Upper lobe of right lung (tissue), 1 donor: ENCODE measurements around the gene TWNK. TPM values are rescaled to one million over a fixed set of nuclear protein-coding genes. Genes with fewer than 3 reads are reported as not detected.
A peak's percentile ranks its signal among the peaks of the same experiment; 100 is the strongest.

Source experiments
- ATAC-seq: fragments of 200-7000 bp; cut with Tn5 transposase; one replicate; pipeline ENCODE4 v1.9.1; 2020; ENCODE audit warnings: mild to moderate bottlenecking, moderate library complexity
- DNase-seq: peaks from one replicate; pipeline ENCODE4 v3.0.0-alpha.2; 2020
- H3K27ac ChIP-seq: fragments of 200-600 bp; one replicate; pipeline ENCODE4 v1.8.0; 2022
- H3K27me3 ChIP-seq: fragments of 200-600 bp; one replicate; pipeline ENCODE4 v1.8.0; 2022; ENCODE audit warnings: mild to moderate bottlenecking
- H3K36me3 ChIP-seq: fragments of 200-600 bp; one replicate; pipeline ENCODE4 v1.8.0; 2022
- H3K4me1 ChIP-seq: fragments of 200-600 bp; one replicate; pipeline ENCODE4 v1.8.0; 2022
- H3K4me3 ChIP-seq: fragments of 200-600 bp; one replicate; pipeline ENCODE4 v1.8.0; 2022; ENCODE audit warnings: mild to moderate bottlenecking
- H3K9me3 ChIP-seq: fragments of 200-600 bp; one replicate; pipeline ENCODE4 v1.8.0; 2022
- intact Hi-C: fragments of 100-400 bp; cut with DNase I; formaldehyde crosslinking; loops from one replicate; pipeline ENCODE4 v1.11.0; 2022
- total RNA-seq: library from RNA; stranded (reverse); fragmentation: NEBNext Ultra II Directional; extraction: Animal tissue kit (Norgen Biotek cat#: 25700); gene quantifications from one replicate; pipeline ENCODE4 v1.2.1, GENCODE V29; 2021
- TF ChIP-seq, protein P1 (sequence below): fragments of 200-600 bp; IDR thresholded peaks from one replicate; pipeline ENCODE4 v1.8.0; 2022; ENCODE audit warnings: antibody characterized with exemption
- donor health status: DM: no; HTN: yes; CAD: no; lungs with severe emphysema.

TWNK gene
- total RNA-seq, 1 donor from 2014 or later: 6.5 TPM

DNA sequence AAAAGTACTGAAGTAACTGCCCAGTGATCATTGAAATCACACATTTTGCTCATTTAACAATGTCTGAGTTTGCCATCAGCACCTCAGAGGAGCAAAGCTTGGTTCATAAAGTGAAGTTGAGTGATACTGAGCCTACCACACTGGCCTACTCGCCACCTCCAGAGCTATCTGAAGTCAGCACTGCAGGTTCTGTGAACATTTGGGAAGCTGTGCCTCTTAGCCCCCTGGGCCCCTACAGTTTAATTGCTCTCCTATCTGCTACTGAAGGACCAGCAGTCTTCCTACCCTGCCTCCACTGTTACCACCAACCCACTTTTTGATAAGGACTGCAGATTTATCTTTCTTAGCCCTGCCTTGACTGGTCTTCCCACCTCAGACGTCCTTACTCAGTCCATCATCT lies 20.0 kb upstream of the TWNK start:
- ATAC-seq: no peak
- Histone ChIP-seq H3K27ac (no peak overlapping the region), H3K27me3 (no peaks in the 10 kb centered on the region), H3K9me3 (no peaks in the 10 kb centered on the region), H3K36me3 (peaks cover 35% of the 10 kb centered on the region), H3K4me1 (peaks cover 13% of the 10 kb centered on the region), H3K4me3 (no peak overlapping the region)
- TF ChIP-seq, protein P1, sequence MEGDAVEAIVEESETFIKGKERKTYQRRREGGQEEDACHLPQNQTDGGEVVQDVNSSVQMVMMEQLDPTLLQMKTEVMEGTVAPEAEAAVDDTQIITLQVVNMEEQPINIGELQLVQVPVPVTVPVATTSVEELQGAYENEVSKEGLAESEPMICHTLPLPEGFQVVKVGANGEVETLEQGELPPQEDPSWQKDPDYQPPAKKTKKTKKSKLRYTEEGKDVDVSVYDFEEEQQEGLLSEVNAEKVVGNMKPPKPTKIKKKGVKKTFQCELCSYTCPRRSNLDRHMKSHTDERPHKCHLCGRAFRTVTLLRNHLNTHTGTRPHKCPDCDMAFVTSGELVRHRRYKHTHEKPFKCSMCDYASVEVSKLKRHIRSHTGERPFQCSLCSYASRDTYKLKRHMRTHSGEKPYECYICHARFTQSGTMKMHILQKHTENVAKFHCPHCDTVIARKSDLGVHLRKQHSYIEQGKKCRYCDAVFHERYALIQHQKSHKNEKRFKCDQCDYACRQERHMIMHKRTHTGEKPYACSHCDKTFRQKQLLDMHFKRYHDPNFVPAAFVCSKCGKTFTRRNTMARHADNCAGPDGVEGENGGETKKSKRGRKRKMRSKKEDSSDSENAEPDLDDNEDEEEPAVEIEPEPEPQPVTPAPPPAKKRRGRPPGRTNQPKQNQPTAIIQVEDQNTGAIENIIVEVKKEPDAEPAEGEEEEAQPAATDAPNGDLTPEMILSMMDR: no peak
- DNase-seq: no peak
- intact Hi-C loops: no loop called here

DNA sequence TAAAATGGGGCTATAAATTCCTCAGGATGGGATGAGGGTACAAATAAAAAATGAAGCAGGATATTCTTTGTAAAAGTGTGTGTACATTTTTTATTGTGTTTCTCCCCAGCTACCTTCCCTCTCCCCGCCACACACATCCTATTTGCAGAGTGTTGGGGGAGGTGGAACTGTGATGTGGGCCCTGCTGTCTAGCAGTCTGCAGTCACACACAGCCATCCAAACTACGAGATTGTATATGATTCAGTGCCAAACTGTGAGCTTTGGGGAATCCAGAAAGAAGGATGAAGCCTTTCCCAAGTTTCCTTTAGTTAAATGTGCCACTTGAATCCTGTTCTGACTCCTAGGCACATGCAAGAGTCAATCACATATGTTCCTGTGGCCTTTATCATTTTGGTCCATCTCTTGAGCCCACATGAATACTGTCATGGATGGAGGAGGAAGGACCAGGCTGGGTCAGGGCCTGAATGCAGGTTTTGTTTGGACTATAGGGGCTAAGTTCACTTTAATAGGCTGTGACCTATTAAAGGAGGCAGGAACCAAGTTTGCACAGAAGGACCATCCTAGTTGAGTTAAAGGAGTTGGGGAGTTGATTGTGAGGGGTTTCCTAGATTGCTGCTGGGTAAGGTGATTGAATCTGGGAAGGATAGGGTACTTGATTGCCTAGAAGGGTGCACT lies 19.1 kb upstream of the TWNK start:
- TF ChIP-seq, protein P1: no peak
- Histone ChIP-seq H3K36me3 (peaks cover 26% of the 10 kb centered on the region), H3K4me1 (peaks cover 13% of the 10 kb centered on the region), H3K27me3 (no peaks in the 10 kb centered on the region), H3K9me3 (no peaks in the 10 kb centered on the region), H3K4me3 (no peak overlapping the region), H3K27ac (no peak overlapping the region)
- no peak for ATAC-seq
- intact Hi-C loops: no loop called here
- no peak for DNase-seq

DNA sequence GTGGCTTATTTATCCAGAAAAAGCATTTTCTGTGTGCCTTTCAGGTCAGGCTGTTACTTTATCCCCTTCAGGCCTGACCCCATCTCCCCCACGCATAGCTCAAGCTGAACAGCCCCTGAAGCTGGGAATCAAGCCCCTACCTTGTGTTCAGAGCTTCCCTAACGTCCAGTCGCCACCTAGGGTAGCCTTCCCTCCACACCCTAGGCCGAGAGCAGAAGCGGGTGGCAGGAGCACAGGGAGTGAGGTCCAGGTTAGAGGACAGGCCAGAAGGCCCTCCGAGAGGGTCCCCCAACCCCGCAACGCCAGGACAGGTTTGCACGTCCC lies 18.5 kb upstream of the TWNK start:
- TF ChIP-seq, protein P1: no peak
- H3K27me3 ChIP-seq: no peaks in the 10 kb centered on the region
- peaks cover 13% of the 10 kb centered on the region for H3K4me1 ChIP-seq
- H3K36me3 ChIP-seq: peaks cover 20% of the 10 kb centered on the region
- H3K9me3 ChIP-seq: no peaks in the 10 kb centered on the region
- DNase-seq (no peak), ATAC-seq (no peak)
- no peak overlapping the region for H3K27ac ChIP-seq
- H3K4me3 ChIP-seq: peak overlapping the region; percentile 66
- intact Hi-C loops: no loop called here

DNA sequence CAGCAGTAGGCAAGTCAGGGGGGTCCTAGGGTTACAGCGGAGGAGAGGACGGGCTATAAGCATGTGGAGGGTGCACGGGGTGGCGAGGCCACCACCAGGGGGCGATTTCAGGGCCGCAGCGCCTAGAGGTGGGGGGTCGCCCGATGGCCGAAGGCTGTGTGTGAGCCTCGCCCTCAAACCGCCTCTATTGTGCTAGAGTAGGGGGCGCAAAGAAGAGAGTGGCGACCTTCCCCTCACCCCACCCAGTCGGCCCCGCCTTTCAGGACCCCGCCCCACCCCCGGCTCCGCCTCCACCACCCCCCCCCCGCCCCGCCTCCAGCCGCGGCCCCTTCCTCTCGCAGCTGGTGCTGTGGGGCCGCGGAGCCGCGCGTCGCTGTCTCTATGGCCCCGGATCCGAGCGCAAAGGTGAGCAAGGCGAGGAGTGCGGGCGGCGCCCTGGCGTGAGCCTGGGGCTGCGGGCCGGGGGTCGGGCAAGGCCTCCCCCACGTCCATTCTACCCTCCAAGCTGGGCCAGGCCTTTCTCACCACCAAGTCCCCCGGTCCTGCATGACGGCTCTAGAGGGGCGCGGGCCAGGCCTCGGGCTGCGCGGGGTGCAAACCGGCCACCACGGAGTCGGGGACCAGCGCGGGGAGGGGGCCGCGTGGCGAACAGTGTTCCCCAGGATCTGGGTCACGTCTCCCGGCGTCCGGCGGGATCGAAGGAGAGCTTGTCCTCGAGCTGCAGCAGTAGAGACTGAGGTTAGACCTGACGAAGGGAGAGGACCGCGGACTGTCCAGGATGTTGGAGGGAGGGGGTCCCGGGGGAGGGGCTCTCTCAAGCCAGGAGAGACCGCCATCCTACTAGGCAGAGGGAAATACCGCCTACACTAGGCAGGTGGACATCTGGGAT lies 17.9 kb upstream of the TWNK start, which contains the start of gene SEMA4G:
SEMA4G (plus strand) TSS at position 318 of the 889 bp plus-strand sequence. CDS start 3,409 bp downstream, outside the sequence.
- Histone ChIP-seq H3K27ac (no peak within 1 kb of the TSS), H3K9me3 (no peaks in the 10 kb centered on the region), H3K4me1 (peaks cover 13% of the 10 kb centered on the region), H3K4me3 (peak within 1 kb of the TSS; percentile 66), H3K36me3 (peaks cover 14% of the 10 kb centered on the region), H3K27me3 (no peaks in the 10 kb centered on the region)
- DNase-seq (peak; percentile 77), ATAC-seq (peak; percentile 78)
- TF ChIP-seq, protein P1: peak; percentile 70
- intact Hi-C loops: no loop called here

DNA sequence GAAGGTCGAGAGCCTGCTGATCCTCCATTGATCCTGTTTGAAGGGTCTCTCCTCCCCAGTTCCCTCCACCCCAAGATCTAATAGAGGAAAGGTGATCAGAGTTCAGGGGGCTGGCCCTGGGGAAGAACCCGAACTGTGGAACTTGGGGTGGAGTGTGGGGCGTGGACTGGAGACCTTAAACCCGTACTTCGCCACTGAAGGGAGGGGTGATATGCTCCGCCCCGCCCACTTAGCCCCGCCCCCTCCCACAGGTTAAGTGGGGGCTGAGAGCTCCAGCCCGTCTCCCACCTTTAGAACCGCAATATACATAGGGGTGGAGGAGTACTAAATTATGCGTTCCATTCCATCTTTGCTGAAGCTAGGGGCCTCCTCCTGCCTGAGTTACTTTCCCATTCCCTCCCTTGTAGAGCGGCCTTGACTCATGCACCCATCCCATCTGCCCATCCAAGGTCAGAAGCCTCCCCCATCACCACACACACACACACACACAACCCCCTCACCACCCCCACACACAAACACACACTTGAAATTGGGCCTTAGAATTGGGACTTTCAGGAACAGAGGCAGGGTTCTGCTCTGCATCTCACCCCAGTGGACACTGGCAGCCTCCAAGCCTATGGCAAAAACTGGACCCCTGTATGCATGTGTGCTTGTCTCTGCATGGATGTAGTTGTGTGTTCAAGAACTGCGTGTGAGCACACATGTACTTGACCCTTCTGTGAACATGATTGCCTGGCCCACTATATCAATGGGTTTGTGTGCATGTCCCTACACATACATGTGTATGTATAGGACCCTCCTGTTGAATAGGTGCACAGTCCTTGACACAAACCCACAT lies 17.0 kb upstream of the TWNK start:
- DNase-seq (no peak), ATAC-seq (peak; percentile 60)
- Histone ChIP-seq H3K4me1 (peaks cover 13% of the 10 kb centered on the region), H3K4me3 (peak overlapping the region; percentile 66), H3K27me3 (no peaks in the 10 kb centered on the region), H3K36me3 (peaks cover 10% of the 10 kb centered on the region), H3K27ac (no peak overlapping the region), H3K9me3 (no peaks in the 10 kb centered on the region)
- TF ChIP-seq, protein P1: no peak
- intact Hi-C loops: no loop called here
